ENCODE results near the gene THADA. TPM values are rescaled to one million over a fixed set of nuclear protein-coding genes. Genes with fewer than 3 reads are reported as not detected.

The THADA gene
- total and polyA plus RNA-seq, 2 experiments from 2014 or later = 10.8 to 18.8 TPM

GRCh38 chr2:43417300-43417699, 178.5 kb downstream of the THADA start:
- WGBS (ENCODE audit: low lambda C conversion rate, missing lambda C conversion rate) = 71% methylated on average over 1 of the region's 1 CpG
- Histone ChIP-seq H2AFZ (no peak overlapping the region), H3K9me2 (replicated peaks; ENCODE audit: insufficient read depth) (no peaks in the 10 kb centered on the region), H3K4me3 (no peak overlapping the region), H3K4me2 (no peak overlapping the region), H3K27me3 (no peaks in the 10 kb centered on the region), H3K36me3 (replicated peaks; ENCODE audit: insufficient read depth, low read depth) (no peaks in the 10 kb centered on the region), H3K9me3 (ENCODE audit: low read depth) (no peaks in the 10 kb centered on the region), H4K20me1 (ENCODE audit: insufficient read depth, poor library complexity, severe bottlenecking) (no peaks in the 10 kb centered on the region), H3K4me1 (ENCODE audit: insufficient read depth) (peaks cover 29% of the 10 kb centered on the region), H3K27ac (no peak overlapping the region), H3K79me2 (no peaks in the 10 kb centered on the region)
- TF ChIP-seq EZH2 (IDR thresholded peaks at IDR 0.05; ENCODE audit: borderline replicate concordance) = no peak
- TF ChIP-seq EZH2phosphoT487 (IDR thresholded peaks at IDR 0.05; ENCODE audit: low read depth, severe bottlenecking, unreplicated experiment) = no peak
- TF ChIP-seq CTCF (IDR thresholded peaks at IDR 0.05; ENCODE audit: poor library complexity) = no peak
- no peak for DNase-seq (ENCODE audit: low spot score)

GRCh38 chr2:43415592-43415991, 180.2 kb downstream of the THADA start:
- 71% methylated on average over 7 of the region's 7 CpGs for WGBS (ENCODE audit: low lambda C conversion rate, missing lambda C conversion rate)
- DNase-seq (ENCODE audit: low spot score) = no peak
- Histone ChIP-seq H3K27ac (no peak overlapping the region), H3K4me2 (no peak overlapping the region), H2AFZ (no peak overlapping the region), H3K36me3 (replicated peaks; ENCODE audit: insufficient read depth, low read depth) (no peaks in the 10 kb centered on the region), H3K4me3 (no peak overlapping the region), H3K27me3 (no peaks in the 10 kb centered on the region), H3K9me3 (ENCODE audit: low read depth) (no peaks in the 10 kb centered on the region), H4K20me1 (ENCODE audit: insufficient read depth, poor library complexity, severe bottlenecking) (no peaks in the 10 kb centered on the region), H3K4me1 (ENCODE audit: insufficient read depth) (peaks cover 21% of the 10 kb centered on the region), H3K79me2 (no peaks in the 10 kb centered on the region), H3K9me2 (replicated peaks; ENCODE audit: insufficient read depth) (no peaks in the 10 kb centered on the region)
- TF ChIP-seq CTCF (IDR thresholded peaks at IDR 0.05; ENCODE audit: poor library complexity) = no peak
- TF ChIP-seq EZH2 (IDR thresholded peaks at IDR 0.05; ENCODE audit: borderline replicate concordance) = no peak
- TF ChIP-seq EZH2phosphoT487 (IDR thresholded peaks at IDR 0.05; ENCODE audit: low read depth, severe bottlenecking, unreplicated experiment) = no peak

GRCh38 chr2:43414586-43415135, 181.2 kb downstream of the THADA start:
- peaks cover 13% of the 10 kb centered on the region for H3K4me1 ChIP-seq (ENCODE audit: insufficient read depth)
- no peaks in the 10 kb centered on the region for H3K79me2 ChIP-seq
- no peaks in the 10 kb centered on the region for H3K27me3 ChIP-seq
- H3K9me2 ChIP-seq (replicated peaks; ENCODE audit: insufficient read depth) = no peaks in the 10 kb centered on the region
- H3K27ac ChIP-seq = no peak overlapping the region
- no peak for DNase-seq (ENCODE audit: low spot score)
- WGBS (ENCODE audit: low lambda C conversion rate, missing lambda C conversion rate) = 65% methylated on average over 4 of the region's 4 CpGs
- no peaks in the 10 kb centered on the region for H3K36me3 ChIP-seq (replicated peaks; ENCODE audit: insufficient read depth, low read depth)
- no peak overlapping the region for H3K4me2 ChIP-seq
- no peak overlapping the region for H3K4me3 ChIP-seq
- TF ChIP-seq CTCF (IDR thresholded peaks at IDR 0.05; ENCODE audit: poor library complexity) (no peak), EZH2phosphoT487 (IDR thresholded peaks at IDR 0.05; ENCODE audit: low read depth, severe bottlenecking, unreplicated experiment) (no peak), EZH2 (IDR thresholded peaks at IDR 0.05; ENCODE audit: borderline replicate concordance) (no peak)
- no peaks in the 10 kb centered on the region for H4K20me1 ChIP-seq (ENCODE audit: insufficient read depth, poor library complexity, severe bottlenecking)
- no peaks in the 10 kb centered on the region for H3K9me3 ChIP-seq (ENCODE audit: low read depth)
- H2AFZ ChIP-seq = no peak overlapping the region

All from hepatocyte (in vitro differentiated cells).